ENCODE results near the gene CRYBG1.

Gene CRYBG1

DNA sequence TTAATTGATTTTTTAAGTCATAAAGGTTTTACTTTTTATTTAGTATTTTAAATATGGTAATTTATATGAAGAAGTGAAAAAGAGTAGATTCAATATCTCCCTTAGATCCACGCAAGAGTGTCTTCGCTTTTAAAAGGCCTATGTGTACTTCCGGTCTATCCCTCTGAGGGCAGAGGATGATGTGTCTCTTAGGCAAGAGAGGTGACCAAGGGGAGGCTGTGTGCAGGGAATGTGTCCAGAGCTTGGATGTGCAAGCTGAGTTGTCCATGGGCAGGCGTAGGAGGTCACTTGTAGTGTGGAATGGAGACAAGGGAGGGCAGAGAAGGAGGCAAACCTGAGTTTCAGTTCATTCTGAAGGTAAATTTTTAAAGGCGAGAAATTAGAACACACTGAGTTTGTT lies 113.9 kb downstream of the CRYBG1 start:
- DNase-seq (ENCODE audit: low spot score) = no peak
- WGBS, 2 donors (ENCODE audit: extremely low coverage in 2 of 2, insufficient read length in 2 of 2, insufficient replicate concordance in 1 of 2) = no CpG with 5 or more reads among the region's 5 CpGs
- Histone ChIP-seq H2BK12ac (ENCODE audit: low read length) (no peak overlapping the region), H3K36me3 (replicated peaks in 1 of 2; ENCODE audit: control insufficient read depth in 2 of 2, insufficient read depth in 2 of 2, low read length in 2 of 2) (no peaks in the 10 kb centered on the region), H2BK5ac (ENCODE audit: low read length) (no peak overlapping the region), H2AK5ac (ENCODE audit: low read depth, low read length) (no peak overlapping the region), H2BK120ac (ENCODE audit: low read depth, low read length) (no peak overlapping the region), H4K8ac (ENCODE audit: low read depth, low read length) (no peak overlapping the region), H3K9ac (ENCODE audit: low read depth, low read length, poor library complexity) (no peak overlapping the region), H2BK15ac (ENCODE audit: low read length) (no peak overlapping the region), H4K91ac (ENCODE audit: low read depth, low read length, poor library complexity) (no peak overlapping the region), H2AFZ (ENCODE audit: low read length) (no peak overlapping the region), H3K4me1 (ENCODE audit: control insufficient read depth in 2 of 2, insufficient read depth in 1 of 2, low read depth in 1 of 2, low read length in 2 of 2) (no peaks in the 10 kb centered on the region), H3K23ac (ENCODE audit: low read depth, low read length, poor library complexity) (no peak overlapping the region), H3K27ac (replicated peaks; ENCODE audit: low read length) (no peak overlapping the region), H3K18ac (ENCODE audit: low read length) (no peak overlapping the region), H3K9me3 (replicated peaks in 1 of 2; ENCODE audit: control insufficient read depth in 2 of 2, insufficient read depth in 1 of 2, low read depth in 1 of 2, low read length in 2 of 2) (no peaks in the 10 kb centered on the region), H3K4me3 (ENCODE audit: low read length in 2 of 2) (no peak overlapping the region), H3K79me1 (ENCODE audit: low read depth, low read length) (no peaks in the 10 kb centered on the region), H3K4ac (ENCODE audit: low read length) (no peak overlapping the region), H3K27me3 (ENCODE audit: control insufficient read depth in 3 of 3, insufficient read depth in 3 of 3, low read depth in 1 of 3, low read length in 3 of 3) (peaks cover 0 to 34% (median 0%) of the 10 kb centered on the region in 3 experiments), H3K14ac (ENCODE audit: low read length) (no peak overlapping the region), H3K4me2 (ENCODE audit: insufficient read depth, low read length, poor library complexity, severe bottlenecking) (no peak overlapping the region)

DNA sequence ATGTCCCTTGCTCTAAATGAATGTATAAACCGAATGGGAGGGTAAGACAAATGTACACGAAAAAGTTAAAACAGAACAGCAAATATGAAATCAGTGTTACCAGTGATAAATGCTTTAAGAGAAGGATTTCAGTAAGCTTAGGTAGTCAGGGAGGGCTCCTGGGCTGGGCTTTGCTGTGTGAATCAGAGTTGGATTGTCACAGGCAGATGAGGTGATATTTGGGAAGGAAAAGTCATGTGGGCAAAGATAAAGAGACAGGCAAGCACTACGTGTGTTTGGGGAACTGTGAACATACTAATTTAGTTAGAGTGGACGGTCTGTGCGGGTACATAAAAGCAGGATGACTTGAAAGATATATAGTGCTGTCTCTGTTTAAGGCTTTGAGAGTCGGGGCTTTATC lies 114.8 kb downstream of the CRYBG1 start:
- no peak overlapping the region for H3K14ac ChIP-seq (ENCODE audit: low read length)
- no peak overlapping the region for H2AK5ac ChIP-seq (ENCODE audit: low read depth, low read length)
- no peak overlapping the region for H2BK12ac ChIP-seq (ENCODE audit: low read length)
- no peak overlapping the region for H2BK120ac ChIP-seq (ENCODE audit: low read depth, low read length)
- no CpG with 5 or more reads among the region's 6 CpGs for WGBS, 2 donors (ENCODE audit: extremely low coverage in 2 of 2, insufficient read length in 2 of 2, insufficient replicate concordance in 1 of 2)
- no peak overlapping the region for H2AFZ ChIP-seq (ENCODE audit: low read length)
- H3K4ac ChIP-seq (ENCODE audit: low read length) = no peak overlapping the region
- no peak overlapping the region for H3K18ac ChIP-seq (ENCODE audit: low read length)
- H3K27ac ChIP-seq (replicated peaks; ENCODE audit: low read length) = no peak overlapping the region
- no peak overlapping the region for H3K9ac ChIP-seq (ENCODE audit: low read depth, low read length, poor library complexity)
- DNase-seq (ENCODE audit: low spot score) = no peak
- H3K23ac ChIP-seq (ENCODE audit: low read depth, low read length, poor library complexity) = no peak overlapping the region
- H3K4me3 ChIP-seq (ENCODE audit: low read length in 2 of 2) = no peak overlapping the region
- no peak overlapping the region for H4K8ac ChIP-seq (ENCODE audit: low read depth, low read length)
- no peak overlapping the region for H4K91ac ChIP-seq (ENCODE audit: low read depth, low read length, poor library complexity)
- no peak overlapping the region for H3K4me2 ChIP-seq (ENCODE audit: insufficient read depth, low read length, poor library complexity, severe bottlenecking)
- H2BK15ac ChIP-seq (ENCODE audit: low read length) = no peak overlapping the region
- no peaks in the 10 kb centered on the region for H3K79me1 ChIP-seq (ENCODE audit: low read depth, low read length)
- H3K4me1 ChIP-seq (ENCODE audit: control insufficient read depth in 2 of 2, insufficient read depth in 1 of 2, low read depth in 1 of 2, low read length in 2 of 2) = no peaks in the 10 kb centered on the region
- H3K36me3 ChIP-seq (replicated peaks in 1 of 2; ENCODE audit: control insufficient read depth in 2 of 2, insufficient read depth in 2 of 2, low read length in 2 of 2) = no peaks in the 10 kb centered on the region
- H2BK5ac ChIP-seq (ENCODE audit: low read length) = no peak overlapping the region
- no peaks in the 10 kb centered on the region for H3K9me3 ChIP-seq (replicated peaks in 1 of 2; ENCODE audit: control insufficient read depth in 2 of 2, insufficient read depth in 1 of 2, low read depth in 1 of 2, low read length in 2 of 2)
- H3K27me3 ChIP-seq (ENCODE audit: control insufficient read depth in 3 of 3, insufficient read depth in 3 of 3, low read depth in 1 of 3, low read length in 3 of 3) = peaks cover 0 to 28% (median 0%) of the 10 kb centered on the region in 3 experiments

GRCh38 chr6:106476331-106477105 lies 116.0 kb downstream of the CRYBG1 start:
- no peak overlapping the region for H3K9ac ChIP-seq (ENCODE audit: low read depth, low read length, poor library complexity)
- no peak overlapping the region for H4K91ac ChIP-seq (ENCODE audit: low read depth, low read length, poor library complexity)
- no peak overlapping the region for H3K14ac ChIP-seq (ENCODE audit: low read length)
- WGBS, 2 donors (ENCODE audit: extremely low coverage in 2 of 2, insufficient read length in 2 of 2, insufficient replicate concordance in 1 of 2) = no CpG with 5 or more reads among the region's 2 CpGs
- no peak overlapping the region for H3K4me2 ChIP-seq (ENCODE audit: insufficient read depth, low read length, poor library complexity, severe bottlenecking)
- no peaks in the 10 kb centered on the region for H3K4me1 ChIP-seq (ENCODE audit: control insufficient read depth in 2 of 2, insufficient read depth in 1 of 2, low read depth in 1 of 2, low read length in 2 of 2)
- no peak overlapping the region for H3K27ac ChIP-seq (replicated peaks; ENCODE audit: low read length)
- no peak for DNase-seq (ENCODE audit: low spot score)
- no peak overlapping the region for H2BK15ac ChIP-seq (ENCODE audit: low read length)
- H3K4me3 ChIP-seq (ENCODE audit: low read length in 2 of 2) = no peak overlapping the region
- peaks cover 0 to 1% of the 10 kb centered on the region in 2 donors for H3K9me3 ChIP-seq (replicated peaks in 1 of 2; ENCODE audit: control insufficient read depth in 2 of 2, insufficient read depth in 1 of 2, low read depth in 1 of 2, low read length in 2 of 2)
- H3K4ac ChIP-seq (ENCODE audit: low read length) = no peak overlapping the region
- H2AFZ ChIP-seq (ENCODE audit: low read length) = no peak overlapping the region
- H3K18ac ChIP-seq (ENCODE audit: low read length) = no peak overlapping the region
- H3K79me1 ChIP-seq (ENCODE audit: low read depth, low read length) = no peaks in the 10 kb centered on the region
- H2BK12ac ChIP-seq (ENCODE audit: low read length) = no peak overlapping the region
- no peak overlapping the region for H2AK5ac ChIP-seq (ENCODE audit: low read depth, low read length)
- peaks cover 0 to 19% (median 0%) of the 10 kb centered on the region in 3 experiments for H3K27me3 ChIP-seq (ENCODE audit: control insufficient read depth in 3 of 3, insufficient read depth in 3 of 3, low read depth in 1 of 3, low read length in 3 of 3)
- H3K23ac ChIP-seq (ENCODE audit: low read depth, low read length, poor library complexity) = no peak overlapping the region
- H4K8ac ChIP-seq (ENCODE audit: low read depth, low read length) = no peak overlapping the region
- no peaks in the 10 kb centered on the region for H3K36me3 ChIP-seq (replicated peaks in 1 of 2; ENCODE audit: control insufficient read depth in 2 of 2, insufficient read depth in 2 of 2, low read length in 2 of 2)
- H2BK5ac ChIP-seq (ENCODE audit: low read length) = no peak overlapping the region
- H2BK120ac ChIP-seq (ENCODE audit: low read depth, low read length) = no peak overlapping the region

DNA sequence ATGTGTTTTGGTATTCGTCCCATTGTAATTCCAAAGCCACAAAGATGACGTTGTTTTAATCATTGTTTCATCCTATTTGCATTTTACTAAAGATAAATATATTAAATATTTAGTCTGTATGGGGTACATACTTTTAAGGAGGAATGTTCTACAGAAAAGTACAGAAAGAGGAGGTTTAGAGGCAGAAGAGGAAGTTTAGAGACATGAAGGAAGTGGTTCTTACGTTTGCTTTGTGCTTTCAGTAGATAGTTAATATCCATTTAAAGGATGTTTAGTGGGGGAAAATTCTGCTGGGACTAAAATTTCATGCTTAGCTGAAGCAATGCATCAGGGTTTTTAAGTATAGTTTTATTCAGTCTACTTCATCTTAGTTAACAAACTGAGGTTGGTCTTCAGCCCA lies 116.6 kb downstream of the CRYBG1 start:
- no peak overlapping the region for H3K14ac ChIP-seq (ENCODE audit: low read length)
- H2BK5ac ChIP-seq (ENCODE audit: low read length) = no peak overlapping the region
- no peak overlapping the region for H3K4me3 ChIP-seq (ENCODE audit: low read length in 2 of 2)
- no peak overlapping the region for H3K18ac ChIP-seq (ENCODE audit: low read length)
- H3K27ac ChIP-seq (replicated peaks; ENCODE audit: low read length) = no peak overlapping the region
- no peak overlapping the region for H2AK5ac ChIP-seq (ENCODE audit: low read depth, low read length)
- no peak overlapping the region for H4K91ac ChIP-seq (ENCODE audit: low read depth, low read length, poor library complexity)
- H2BK120ac ChIP-seq (ENCODE audit: low read depth, low read length) = no peak overlapping the region
- no peak for DNase-seq (ENCODE audit: low spot score)
- no peaks in the 10 kb centered on the region for H3K79me1 ChIP-seq (ENCODE audit: low read depth, low read length)
- no CpG with 5 or more reads among the region's 3 CpGs for WGBS, 2 donors (ENCODE audit: extremely low coverage in 2 of 2, insufficient read length in 2 of 2, insufficient replicate concordance in 1 of 2)
- no peak overlapping the region for H3K4ac ChIP-seq (ENCODE audit: low read length)
- no peak overlapping the region for H2AFZ ChIP-seq (ENCODE audit: low read length)
- no peaks in the 10 kb centered on the region for H3K4me1 ChIP-seq (ENCODE audit: control insufficient read depth in 2 of 2, insufficient read depth in 1 of 2, low read depth in 1 of 2, low read length in 2 of 2)
- H3K9ac ChIP-seq (ENCODE audit: low read depth, low read length, poor library complexity) = no peak overlapping the region
- no peak overlapping the region for H2BK12ac ChIP-seq (ENCODE audit: low read length)
- H2BK15ac ChIP-seq (ENCODE audit: low read length) = no peak overlapping the region
- no peak overlapping the region for H4K8ac ChIP-seq (ENCODE audit: low read depth, low read length)
- H3K9me3 ChIP-seq (replicated peaks in 1 of 2; ENCODE audit: control insufficient read depth in 2 of 2, insufficient read depth in 1 of 2, low read depth in 1 of 2, low read length in 2 of 2) = peaks cover 0 to 2% of the 10 kb centered on the region in 2 donors
- no peak overlapping the region for H3K23ac ChIP-seq (ENCODE audit: low read depth, low read length, poor library complexity)
- no peak overlapping the region for H3K4me2 ChIP-seq (ENCODE audit: insufficient read depth, low read length, poor library complexity, severe bottlenecking)
- H3K36me3 ChIP-seq (replicated peaks in 1 of 2; ENCODE audit: control insufficient read depth in 2 of 2, insufficient read depth in 2 of 2, low read length in 2 of 2) = no peaks in the 10 kb centered on the region
- H3K27me3 ChIP-seq (ENCODE audit: control insufficient read depth in 3 of 3, insufficient read depth in 3 of 3, low read depth in 1 of 3, low read length in 3 of 3) = peaks cover 0 to 19% (median 0%) of the 10 kb centered on the region in 3 experiments

All from neuronal stem cell (in vitro differentiated cells).